Measurements from ENCODE around the gene OR56B4. TPM values are rescaled to one million over a fixed set of nuclear protein-coding genes. Genes with fewer than 3 reads are reported as not detected.
"Not testable (repeated sequence)": the region's sequence is repeated elsewhere in the genome, so short reads cannot be mapped to it uniquely, and the experiment has no call there.

Gene OR56B4, protein sequence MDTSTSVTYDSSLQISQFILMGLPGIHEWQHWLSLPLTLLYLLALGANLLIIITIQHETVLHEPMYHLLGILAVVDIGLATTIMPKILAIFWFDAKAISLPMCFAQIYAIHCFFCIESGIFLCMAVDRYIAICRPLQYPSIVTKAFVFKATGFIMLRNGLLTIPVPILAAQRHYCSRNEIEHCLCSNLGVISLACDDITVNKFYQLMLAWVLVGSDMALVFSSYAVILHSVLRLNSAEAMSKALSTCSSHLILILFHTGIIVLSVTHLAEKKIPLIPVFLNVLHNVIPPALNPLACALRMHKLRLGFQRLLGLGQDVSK
- total RNA-seq, result not detected in 2 replicates
- long read RNA-seq, result 0 reads

GRCh38 chr11:6107384-6107783 is at the start of gene OR56B4:
TSS of gene OR56B4 (plus strand) at chr11:6107684. CDS start at chr11:6107779, 95 bp downstream.
- DNase-seq (ENCODE audit: low spot score, unreplicated experiment); H3K4me3 Mint-ChIP-seq (ENCODE audit: low read depth); H3K27ac Mint-ChIP-seq; H3K4me1 Mint-ChIP-seq (ENCODE audit: low read depth); H3K27me3 Mint-ChIP-seq; H3K9me3 Mint-ChIP-seq (ENCODE audit: low read depth); H3K36me3 Mint-ChIP-seq (ENCODE audit: insufficient read depth): not testable (repeated sequence)

DNA sequence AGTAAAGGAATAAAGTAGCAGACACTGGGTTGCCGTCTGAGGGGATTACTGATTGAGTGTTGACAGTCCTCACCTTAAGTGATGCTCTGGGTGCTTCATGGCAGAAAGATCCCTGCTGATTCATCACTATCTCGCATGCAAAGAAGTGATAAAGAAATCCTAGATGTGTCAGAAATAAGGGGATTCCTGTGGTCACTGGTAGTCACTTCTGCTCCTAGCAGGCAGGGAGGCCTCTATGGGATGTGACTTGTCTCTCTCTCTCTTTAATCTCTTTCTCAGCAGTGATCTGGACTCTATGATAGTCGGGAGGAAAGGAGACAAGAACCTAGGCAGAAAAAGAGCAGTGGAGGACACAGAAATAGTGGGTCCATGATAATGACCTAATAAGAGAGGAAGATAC is 46.0 kb upstream of the OR56B4 start:
- no peaks in the 10 kb centered on the region for H3K9me3 Mint-ChIP-seq (ENCODE audit: low read depth)
- TF ChIP-seq, protein P1, sequence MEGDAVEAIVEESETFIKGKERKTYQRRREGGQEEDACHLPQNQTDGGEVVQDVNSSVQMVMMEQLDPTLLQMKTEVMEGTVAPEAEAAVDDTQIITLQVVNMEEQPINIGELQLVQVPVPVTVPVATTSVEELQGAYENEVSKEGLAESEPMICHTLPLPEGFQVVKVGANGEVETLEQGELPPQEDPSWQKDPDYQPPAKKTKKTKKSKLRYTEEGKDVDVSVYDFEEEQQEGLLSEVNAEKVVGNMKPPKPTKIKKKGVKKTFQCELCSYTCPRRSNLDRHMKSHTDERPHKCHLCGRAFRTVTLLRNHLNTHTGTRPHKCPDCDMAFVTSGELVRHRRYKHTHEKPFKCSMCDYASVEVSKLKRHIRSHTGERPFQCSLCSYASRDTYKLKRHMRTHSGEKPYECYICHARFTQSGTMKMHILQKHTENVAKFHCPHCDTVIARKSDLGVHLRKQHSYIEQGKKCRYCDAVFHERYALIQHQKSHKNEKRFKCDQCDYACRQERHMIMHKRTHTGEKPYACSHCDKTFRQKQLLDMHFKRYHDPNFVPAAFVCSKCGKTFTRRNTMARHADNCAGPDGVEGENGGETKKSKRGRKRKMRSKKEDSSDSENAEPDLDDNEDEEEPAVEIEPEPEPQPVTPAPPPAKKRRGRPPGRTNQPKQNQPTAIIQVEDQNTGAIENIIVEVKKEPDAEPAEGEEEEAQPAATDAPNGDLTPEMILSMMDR (IDR thresholded peaks at IDR 0.05; ENCODE audit: unreplicated experiment), result no peak
- H3K4me1 Mint-ChIP-seq (ENCODE audit: low read depth), result no peaks in the 10 kb centered on the region
- H3K27ac Mint-ChIP-seq, result no peak overlapping the region
- no peak for DNase-seq (ENCODE audit: low spot score, unreplicated experiment)
- peaks cover 3% of the 10 kb centered on the region for H3K27me3 Mint-ChIP-seq
- H3K36me3 Mint-ChIP-seq (ENCODE audit: insufficient read depth), result no peaks in the 10 kb centered on the region
- no peak overlapping the region for H3K4me3 Mint-ChIP-seq (ENCODE audit: low read depth)

- TF ChIP-seq, protein P1 (IDR thresholded peaks at IDR 0.05; ENCODE audit: unreplicated experiment), result no peak
- peaks cover 3% of the 10 kb centered on the region for H3K27me3 Mint-ChIP-seq
- DNase-seq (ENCODE audit: low spot score, unreplicated experiment), result no peak
- H3K4me3 Mint-ChIP-seq (ENCODE audit: low read depth), result no peak overlapping the region
- H3K27ac Mint-ChIP-seq, result no peak overlapping the region
- H3K4me1 Mint-ChIP-seq (ENCODE audit: low read depth), result no peaks in the 10 kb centered on the region
- H3K9me3 Mint-ChIP-seq (ENCODE audit: low read depth), result no peaks in the 10 kb centered on the region
- H3K36me3 Mint-ChIP-seq (ENCODE audit: insufficient read depth), result no peaks in the 10 kb centered on the region
Observed at GRCh38 chr11:6062691-6063358, 44.7 kb upstream of the OR56B4 start.

DNA sequence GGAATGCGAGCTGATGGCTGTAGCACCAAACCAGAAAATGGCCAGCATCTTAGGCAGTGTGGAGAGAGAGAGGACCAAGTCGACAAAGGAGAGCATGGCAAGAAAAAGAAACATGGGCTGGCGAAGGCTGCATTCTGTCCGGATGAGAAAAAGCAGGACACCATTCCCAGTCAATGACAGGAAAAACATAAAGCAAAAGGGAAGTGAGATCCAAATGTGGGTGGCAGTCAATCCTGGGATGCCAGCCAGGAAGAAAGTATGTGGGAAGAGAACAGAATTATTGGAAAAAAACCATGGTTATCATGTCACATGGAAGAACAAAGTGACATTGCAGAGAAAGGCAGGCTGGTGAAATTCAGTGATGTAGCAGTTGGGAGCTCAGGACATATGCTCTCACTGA is 40.0 kb upstream of the OR56B4 start:
- no peak overlapping the region for H3K27ac Mint-ChIP-seq
- H3K4me1 Mint-ChIP-seq (ENCODE audit: low read depth), result no peaks in the 10 kb centered on the region
- H3K27me3 Mint-ChIP-seq, result no peaks in the 10 kb centered on the region
- H3K4me3 Mint-ChIP-seq (ENCODE audit: low read depth), result no peak overlapping the region
- no peak for DNase-seq (ENCODE audit: low spot score, unreplicated experiment)
- H3K9me3 Mint-ChIP-seq (ENCODE audit: low read depth), result no peaks in the 10 kb centered on the region
- TF ChIP-seq, protein P1 (IDR thresholded peaks at IDR 0.05; ENCODE audit: unreplicated experiment), result no peak
- no peaks in the 10 kb centered on the region for H3K36me3 Mint-ChIP-seq (ENCODE audit: insufficient read depth)

GRCh38 chr11:6076443-6076842 is 31.0 kb upstream of the OR56B4 start:
- not testable (repeated sequence) for H3K36me3 Mint-ChIP-seq (ENCODE audit: insufficient read depth); H3K9me3 Mint-ChIP-seq (ENCODE audit: low read depth); H3K4me3 Mint-ChIP-seq (ENCODE audit: low read depth); H3K4me1 Mint-ChIP-seq (ENCODE audit: low read depth); H3K27ac Mint-ChIP-seq; H3K27me3 Mint-ChIP-seq; DNase-seq (ENCODE audit: low spot score, unreplicated experiment)

- no peak overlapping the region for H3K4me3 Mint-ChIP-seq (ENCODE audit: low read depth)
- TF ChIP-seq, protein P1 (IDR thresholded peaks at IDR 0.05; ENCODE audit: unreplicated experiment), result no peak
- no peaks in the 10 kb centered on the region for H3K27me3 Mint-ChIP-seq
- no peak overlapping the region for H3K27ac Mint-ChIP-seq
- no peak for DNase-seq (ENCODE audit: low spot score, unreplicated experiment)
- H3K9me3 Mint-ChIP-seq (ENCODE audit: low read depth), result peaks cover 9% of the 10 kb centered on the region
- H3K4me1 Mint-ChIP-seq (ENCODE audit: low read depth), result no peaks in the 10 kb centered on the region
- peaks cover 2% of the 10 kb centered on the region for H3K36me3 Mint-ChIP-seq (ENCODE audit: insufficient read depth)
Observed at GRCh38 chr11:6077723-6078122, 29.8 kb upstream of the OR56B4 start.

Data from progenitor cell of endocrine pancreas (in vitro differentiated cells).